Measurements from ENCODE around the gene TBCEL. TPM values are rescaled to one million over a fixed set of nuclear protein-coding genes. Genes with fewer than 3 reads are reported as not detected.

The TBCEL gene
- total and polyA plus RNA-seq, 10 of the 15 experiments (the other 5 are each of a cell fraction or from before 2014, with no cell fraction given), result 2.0 to 10.4 (median 7.3) TPM

GRCh38 chr11:121119440-121119839 is 95.5 kb downstream of the TBCEL start:
- CTCF ChIA-PET, result interaction anchor here (1.4 kb wide), 1 partner anchor 10 kb away, joined by 3 read pairs; no protein-coding TSS in a partner anchor
- no peaks in the 10 kb centered on the region for H3K36me3 ChIP-seq (ENCODE audit: control insufficient read depth in 2 of 2, insufficient read depth in 2 of 2, low read length in 1 of 2)
- POLR2A ChIA-PET, result no interaction called here
- no peak overlapping the region for H3K4me3 ChIP-seq
- WGBS (ENCODE audit: insufficient coverage, insufficient replicate concordance, low lambda C conversion rate, missing lambda C conversion rate), result 0% methylated on average over 1 of the region's 1 CpG
- in situ Hi-C loops (cut with MboI), result no loop called here
- ATAC-seq (no peak), DNase-seq (ENCODE audit: low read depth, low spot score) (no peak), FAIRE-seq (no peak)
- no peak overlapping the region for H3K4me2 ChIP-seq (ENCODE audit: control insufficient read depth, insufficient read depth)
- BruUV-seq (replicated peaks), result no TSS peak
- H3K27ac ChIP-seq (ENCODE audit: control insufficient read depth, insufficient read depth), result no peak overlapping the region
- no peaks in the 10 kb centered on the region for H3K79me2 ChIP-seq (ENCODE audit: control insufficient read depth, insufficient read depth, low read length)
- H3K9ac ChIP-seq (ENCODE audit: control insufficient read depth, insufficient read depth, low read length), result no peak overlapping the region
- TF ChIP-seq BHLHE40 (IDR thresholded peaks at IDR 0.05; ENCODE audit: borderline replicate concordance in 1 of 2, low read depth in 2 of 2, low read length in 1 of 2) (no peak), CHD4 (IDR thresholded peaks at IDR 0.05) (no peak), PBX3 (IDR thresholded peaks at IDR 0.05; ENCODE audit: insufficient replicate concordance, low read depth, low read length) (no peak), BRCA1 (IDR thresholded peaks at IDR 0.05; ENCODE audit: low read depth, low read length) (no peak), ZNF217 (IDR thresholded peaks at IDR 0.05) (no peak), RB1 (IDR thresholded peaks at IDR 0.05; ENCODE audit: borderline replicate concordance) (no peak), CBX3 (IDR thresholded peaks at IDR 0.05; ENCODE audit: borderline replicate concordance, low read depth) (no peak), IRF3 (IDR thresholded peaks at IDR 0.05) (no peak), RAD51 (IDR thresholded peaks at IDR 0.05) (no peak), RAD21 (IDR thresholded peaks at IDR 0.05; ENCODE audit: insufficient read depth, low read depth, low read length) (no peak), ASH2L (IDR thresholded peaks at IDR 0.05; ENCODE audit: borderline replicate concordance, low read depth) (no peak), ZNF207 (IDR thresholded peaks at IDR 0.05; ENCODE audit: borderline replicate concordance) (no peak), SIX5 (IDR thresholded peaks at IDR 0.05; ENCODE audit: low read depth, low read length, severe bottlenecking) (no peak), MEF2A (IDR thresholded peaks at IDR 0.05; ENCODE audit: insufficient read depth, low read depth, low read length) (no peak), ZBTB4 (CRISPR knock-in tag; IDR thresholded peaks at IDR 0.05) (no peak), ZBED1 (IDR thresholded peaks at IDR 0.05; ENCODE audit: borderline replicate concordance) (no peak)
- TF ChIP-seq, protein P1, sequence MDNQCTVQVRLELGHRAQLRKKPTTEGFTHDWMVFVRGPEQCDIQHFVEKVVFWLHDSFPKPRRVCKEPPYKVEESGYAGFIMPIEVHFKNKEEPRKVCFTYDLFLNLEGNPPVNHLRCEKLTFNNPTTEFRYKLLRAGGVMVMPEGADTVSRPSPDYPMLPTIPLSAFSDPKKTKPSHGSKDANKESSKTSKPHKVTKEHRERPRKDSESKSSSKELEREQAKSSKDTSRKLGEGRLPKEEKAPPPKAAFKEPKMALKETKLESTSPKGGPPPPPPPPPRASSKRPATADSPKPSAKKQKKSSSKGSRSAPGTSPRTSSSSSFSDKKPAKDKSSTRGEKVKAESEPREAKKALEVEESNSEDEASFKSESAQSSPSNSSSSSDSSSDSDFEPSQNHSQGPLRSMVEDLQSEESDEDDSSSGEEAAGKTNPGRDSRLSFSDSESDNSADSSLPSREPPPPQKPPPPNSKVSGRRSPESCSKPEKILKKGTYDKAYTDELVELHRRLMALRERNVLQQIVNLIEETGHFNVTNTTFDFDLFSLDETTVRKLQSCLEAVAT (IDR thresholded peaks at IDR 0.05), result no peak
- no peaks in the 10 kb centered on the region; the same call in 1 of the 2 replicates for H4K20me1 ChIP-seq (ENCODE audit: control insufficient read depth, insufficient read depth)
- SMC1A ChIA-PET (ENCODE audit: uncharacterized antibody, unreplicated experiment), result interaction anchor here (0.5 kb wide), 1 partner anchor 183 kb away, joined by 3 read pairs; no protein-coding TSS in a partner anchor
- H3K4me1 ChIP-seq (ENCODE audit: control insufficient read depth, insufficient read depth, low read length), result no peaks in the 10 kb centered on the region
- H3K27me3 ChIP-seq (replicated peaks in 1 of 2; ENCODE audit: control insufficient read depth in 2 of 2, insufficient read depth in 2 of 2, low read length in 1 of 2), result peaks cover 0 to 6% of the 10 kb centered on the region in 2 experiments; a peak in 1 of 4 replicates
- RAD21 ChIA-PET (ENCODE audit: unreplicated experiment), result no interaction called here
- intact Hi-C loops (cut with micrococcal nuclease; ENCODE audit: unreplicated experiment), result loop anchor here (10.0 kb wide), 1 partner anchor 315 kb away; no protein-coding TSS in a partner anchor
- H2AFZ ChIP-seq (ENCODE audit: control insufficient read depth, low read depth, low read length), result no peak overlapping the region
- H3K9me3 ChIP-seq (replicated peaks; ENCODE audit: control insufficient read depth, insufficient read depth, low read length), result peaks cover 4% of the 10 kb centered on the region; the same call in 2 of the 3 replicates
